Endothelial cell of umbilical vein (primary cell): ENCODE measurements around the gene C20orf144.

ENCODE experiments used
- EZH2 ChIP-seq: IDR thresholded peaks from 2 replicates; pipeline ENCODE4 v1.6.1; 2012; ENCODE audit warnings: borderline replicate concordance, low read depth, mild to moderate bottlenecking, moderate library complexity, low read length, inconsistent platforms; ENCODE audit not compliant: severe bottlenecking
- GATA2 ChIP-seq: IDR thresholded peaks from 2 replicates; pipeline ENCODE4 v1.7.0; 2011; ENCODE audit warnings: low read depth, mild to moderate bottlenecking, moderate library complexity, mixed read lengths, low read length; ENCODE audit not compliant: insufficient read length, insufficient read depth
- JUN ChIP-seq: IDR thresholded peaks from 2 replicates; pipeline ENCODE4 v1.6.1; 2011; ENCODE audit warnings: borderline replicate concordance, low read depth; ENCODE audit not compliant: insufficient read length, insufficient read depth
- MYC ChIP-seq: IDR thresholded peaks from one replicate; pipeline ENCODE4 v1.6.1; 2011; ENCODE audit warnings: mild to moderate bottlenecking, low read depth, low read length
- POLR2A ChIP-seq: IDR thresholded peaks from 2 replicates; pipeline ENCODE4 v1.6.1; 2012; ENCODE audit warnings: low read depth, mild to moderate bottlenecking, control low read depth, low read length
- POLR2AphosphoS5 ChIP-seq: IDR thresholded peaks from 2 replicates; pipeline ENCODE4 v1.6.1; 2012; ENCODE audit warnings: low read depth, mild to moderate bottlenecking, control low read depth, low read length, moderate library complexity; ENCODE audit not compliant: insufficient read depth
- TF ChIP-seq, protein P1 (sequence below), 2 donors: IDR thresholded peaks; 1 replicate in 1 of 2; 2 replicates in 1 of 2; pipeline ENCODE4 v1.5.1; 2011; ENCODE audit warnings: low read length in 2 of 2, mild to moderate bottlenecking in 2 of 2, moderate library complexity in 2 of 2, control low read depth in 1 of 2, inconsistent platforms in 1 of 2, low read depth in 1 of 2; ENCODE audit not compliant: insufficient read depth in 1 of 2; ENCODE audit errors: extremely low read depth in 1 of 2
- TF ChIP-seq, protein P2 (sequence below): IDR thresholded peaks from 2 replicates; pipeline ENCODE4 v1.6.1; 2011; ENCODE audit not compliant: insufficient read depth, insufficient read length

DNA sequence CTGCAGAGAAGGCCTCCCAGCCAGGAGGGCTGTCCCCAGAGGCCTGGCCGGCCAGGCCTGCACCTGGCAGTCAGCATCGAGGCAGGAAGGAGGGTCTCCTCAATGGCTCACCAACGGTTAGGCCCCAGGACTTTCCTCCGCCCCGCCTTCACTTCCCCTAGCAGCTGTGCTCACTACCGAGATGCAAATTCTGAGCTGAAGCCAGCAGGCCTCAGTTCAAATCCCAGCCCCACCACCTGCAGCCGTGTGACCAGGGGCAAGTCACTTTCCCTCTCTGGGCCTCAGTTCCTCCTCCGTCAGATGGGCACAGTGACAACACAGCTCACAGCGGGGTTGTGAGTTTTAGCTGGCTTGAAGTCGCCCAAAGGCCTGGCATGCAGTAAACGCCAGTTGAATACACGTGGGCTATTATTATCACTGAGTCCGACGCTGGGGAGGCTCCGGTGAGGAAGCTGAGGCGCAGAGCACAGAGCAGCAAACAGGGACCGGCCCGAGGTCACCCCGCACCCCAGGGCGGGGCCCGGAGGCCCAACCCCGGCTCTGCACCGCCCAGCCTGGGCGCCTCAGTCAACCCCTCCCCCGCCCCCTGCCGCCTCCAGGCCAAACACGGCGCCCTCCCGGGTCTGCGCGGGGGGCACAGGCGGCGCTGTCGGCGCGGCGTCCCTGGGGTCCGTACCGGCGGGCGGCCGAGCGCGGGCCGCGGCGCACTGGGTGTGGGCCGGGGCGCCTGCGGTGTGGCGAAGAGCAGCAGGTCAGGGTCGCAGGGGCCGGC is 23.4 kb downstream of the C20orf144 start:
- TF ChIP-seq, protein P1, sequence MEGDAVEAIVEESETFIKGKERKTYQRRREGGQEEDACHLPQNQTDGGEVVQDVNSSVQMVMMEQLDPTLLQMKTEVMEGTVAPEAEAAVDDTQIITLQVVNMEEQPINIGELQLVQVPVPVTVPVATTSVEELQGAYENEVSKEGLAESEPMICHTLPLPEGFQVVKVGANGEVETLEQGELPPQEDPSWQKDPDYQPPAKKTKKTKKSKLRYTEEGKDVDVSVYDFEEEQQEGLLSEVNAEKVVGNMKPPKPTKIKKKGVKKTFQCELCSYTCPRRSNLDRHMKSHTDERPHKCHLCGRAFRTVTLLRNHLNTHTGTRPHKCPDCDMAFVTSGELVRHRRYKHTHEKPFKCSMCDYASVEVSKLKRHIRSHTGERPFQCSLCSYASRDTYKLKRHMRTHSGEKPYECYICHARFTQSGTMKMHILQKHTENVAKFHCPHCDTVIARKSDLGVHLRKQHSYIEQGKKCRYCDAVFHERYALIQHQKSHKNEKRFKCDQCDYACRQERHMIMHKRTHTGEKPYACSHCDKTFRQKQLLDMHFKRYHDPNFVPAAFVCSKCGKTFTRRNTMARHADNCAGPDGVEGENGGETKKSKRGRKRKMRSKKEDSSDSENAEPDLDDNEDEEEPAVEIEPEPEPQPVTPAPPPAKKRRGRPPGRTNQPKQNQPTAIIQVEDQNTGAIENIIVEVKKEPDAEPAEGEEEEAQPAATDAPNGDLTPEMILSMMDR (IDR thresholded peaks at IDR 0.05; ENCODE audit: extremely low read depth in 1 of 2, insufficient read depth in 1 of 2, low read depth in 1 of 2, low read length in 2 of 2) = no peak
- no peak for TF ChIP-seq EZH2
- TF ChIP-seq POLR2A = no peak
- TF ChIP-seq MYC = no peak
- TF ChIP-seq POLR2AphosphoS5 = no peak
- TF ChIP-seq, protein P2, sequence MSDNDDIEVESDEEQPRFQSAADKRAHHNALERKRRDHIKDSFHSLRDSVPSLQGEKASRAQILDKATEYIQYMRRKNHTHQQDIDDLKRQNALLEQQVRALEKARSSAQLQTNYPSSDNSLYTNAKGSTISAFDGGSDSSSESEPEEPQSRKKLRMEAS = no peak
- no peak for TF ChIP-seq GATA2
- no peak for TF ChIP-seq JUN
